Bone marrow (tissue), 2 donors: ENCODE data around the gene PSMB7.
"Not testable (repeated sequence)": the region's sequence is repeated elsewhere in the genome, so short reads cannot be mapped to it uniquely, and the experiment has no call there.

Experiments used
- DNase-seq, 2 donors: peaks; one replicate each; lab custom pipeline; 2025; lab: John Stamatoyannopoulos, UW

The PSMB7 gene

GRCh38 chr9:124442826-124443225 lies 27.6 kb upstream of the PSMB7 start:
- DNase-seq: no peak

- no peak for DNase-seq
Measured at GRCh38 chr9:124442379-124442778, 27.1 kb upstream of the PSMB7 start.

- no peak for DNase-seq
Measured at GRCh38 chr9:124441291-124441690, 26.0 kb upstream of the PSMB7 start.

- DNase-seq: no peak
Measured at GRCh38 chr9:124440786-124441185, 25.5 kb upstream of the PSMB7 start.

- DNase-seq: no peak
Measured at GRCh38 chr9:124439686-124440243, 24.5 kb upstream of the PSMB7 start.

GRCh38 chr9:124439086-124439485 lies 23.8 kb upstream of the PSMB7 start:
- DNase-seq: no peak

- no peak for DNase-seq
Measured at GRCh38 chr9:124438091-124438490, 22.8 kb upstream of the PSMB7 start.

- DNase-seq: no peak
Measured at GRCh38 chr9:124437086-124437485, 21.8 kb upstream of the PSMB7 start.

GRCh38 chr9:124436320-124436719 lies 21.1 kb upstream of the PSMB7 start:
- no peak for DNase-seq

- DNase-seq: no peak
Measured at GRCh38 chr9:124429530-124429867, 14.3 kb upstream of the PSMB7 start.

GRCh38 chr9:124428751-124429529 lies 13.7 kb upstream of the PSMB7 start:
- DNase-seq: no peak

- no peak for DNase-seq
Measured at GRCh38 chr9:124427281-124427680, 12.0 kb upstream of the PSMB7 start.

GRCh38 chr9:124426361-124426760 lies 11.1 kb upstream of the PSMB7 start:
- no peak for DNase-seq

- not testable (repeated sequence) for DNase-seq
Measured at GRCh38 chr9:124425733-124426132, 10.5 kb upstream of the PSMB7 start.

- no peak for DNase-seq
Measured at GRCh38 chr9:124423591-124423990, 8.3 kb upstream of the PSMB7 start.

- DNase-seq: no peak
Measured at GRCh38 chr9:124423155-124423554, 7.9 kb upstream of the PSMB7 start.

GRCh38 chr9:124420991-124421543 lies 5.8 kb upstream of the PSMB7 start:
- no peak for DNase-seq

- no peak for DNase-seq
Measured at GRCh38 chr9:124419832-124420489, 4.7 kb upstream of the PSMB7 start.

GRCh38 chr9:124415852-124416484 lies 726 bp upstream of the PSMB7 start:
- DNase-seq: no peak

GRCh38 chr9:124414612-124415011 lies 630 bp downstream of the PSMB7 start:
- no peak for DNase-seq

- no peak for DNase-seq
Measured at GRCh38 chr9:124412228-124412575, 3.0 kb downstream of the PSMB7 start.

- no peak for DNase-seq
Measured at GRCh38 chr9:124411514-124412227, 3.6 kb downstream of the PSMB7 start.
